ENCODE results near the gene RIN3. TPM values are rescaled to one million over a fixed set of nuclear protein-coding genes. Genes with fewer than 3 reads are reported as not detected.

The RIN3 gene
- polyA plus RNA-seq, 1 experiment: 8.2 TPM

- Histone ChIP-seq H3K4me3 (ENCODE audit: low read depth, low read length) (no peak overlapping the region), H3K36me3 (ENCODE audit: control insufficient read depth, insufficient read depth, low read length) (peaks cover 3% of the 10 kb centered on the region; the same call in 1 of the 2 replicates), H3K27me3 (ENCODE audit: control insufficient read depth, insufficient read depth, low read length) (no peaks in the 10 kb centered on the region; the same call in 1 of the 2 replicates)
- POLR2A ChIA-PET: interaction anchor here (0.7 kb wide), 1 partner anchor 477 kb away, joined by 11 read pairs; no protein-coding TSS in a partner anchor
- no peak for DNase-seq (ENCODE audit: low read depth)
- CTCF ChIA-PET: interaction anchor here (0.6 to 2.6 kb wide), 5 partner anchors 8 to 105 kb away, joined by 3 to 11 read pairs (median 4); no protein-coding TSS in a partner anchor
- TF ChIP-seq CTCF (IDR thresholded peaks at IDR 0.05; ENCODE audit: insufficient read depth, low read depth, low read length): no peak
These were observed 180.6 kb downstream of the RIN3 start for GRCh38 chr14:92693998-92694795.

GRCh38 chr14:92694807-92695206, 181.2 kb downstream of the RIN3 start:
- DNase-seq (ENCODE audit: low read depth): no peak
- POLR2A ChIA-PET: interaction anchor here (0.7 kb wide), 1 partner anchor 478 kb away, joined by 11 read pairs; no protein-coding TSS in a partner anchor
- Histone ChIP-seq H3K27me3 (ENCODE audit: control insufficient read depth, insufficient read depth, low read length) (no peaks in the 10 kb centered on the region; the same call in 1 of the 2 replicates), H3K36me3 (ENCODE audit: control insufficient read depth, insufficient read depth, low read length) (peaks cover 3% of the 10 kb centered on the region; the same call in 1 of the 2 replicates), H3K4me3 (ENCODE audit: low read depth, low read length) (no peak overlapping the region)
- no peak for TF ChIP-seq CTCF (IDR thresholded peaks at IDR 0.05; ENCODE audit: insufficient read depth, low read depth, low read length)
- CTCF ChIA-PET: interaction anchor here (0.6 to 2.6 kb wide), 4 partner anchors 8 to 105 kb away, joined by 3 to 11 read pairs (median 4); no protein-coding TSS in a partner anchor

GRCh38 chr14:92695562-92695961, 182.0 kb downstream of the RIN3 start:
- no peak overlapping the region for H3K4me3 ChIP-seq (ENCODE audit: low read depth, low read length)
- POLR2A ChIA-PET: no interaction called here
- CTCF ChIA-PET: interaction anchor here (1.2 to 2.6 kb wide), 2 partner anchors 9 to 14 kb away, joined by 4 to 11 read pairs; no protein-coding TSS in a partner anchor
- no peak for TF ChIP-seq CTCF (IDR thresholded peaks at IDR 0.05; ENCODE audit: insufficient read depth, low read depth, low read length)
- H3K27me3 ChIP-seq (ENCODE audit: control insufficient read depth, insufficient read depth, low read length): no peaks in the 10 kb centered on the region; the same call in 1 of the 2 replicates
- H3K36me3 ChIP-seq (ENCODE audit: control insufficient read depth, insufficient read depth, low read length): no peaks in the 10 kb centered on the region
- no peak for DNase-seq (ENCODE audit: low read depth)

- CTCF ChIA-PET: interaction anchor here (2.6 kb wide), 1 partner anchor 10 kb away, joined by 11 read pairs; no protein-coding TSS in a partner anchor
These were observed 182.8 kb downstream of the RIN3 start for GRCh38 chr14:92696366-92696765.

More at GRCh38 chr14:92696366-92696765, 182.8 kb downstream of the RIN3 start:
- TF ChIP-seq CTCF (IDR thresholded peaks at IDR 0.05; ENCODE audit: insufficient read depth, low read depth, low read length): no peak
- no peaks in the 10 kb centered on the region for H3K36me3 ChIP-seq (ENCODE audit: control insufficient read depth, insufficient read depth, low read length)
- DNase-seq (ENCODE audit: low read depth): no peak
- POLR2A ChIA-PET: no interaction called here
- no peaks in the 10 kb centered on the region; the same call in 1 of the 2 replicates for H3K27me3 ChIP-seq (ENCODE audit: control insufficient read depth, insufficient read depth, low read length)
- no peak overlapping the region for H3K4me3 ChIP-seq (ENCODE audit: low read depth, low read length)

Data from BJ (cell line).